GM19463 (cell line): ENCODE data around the gene INPP5J.
"Not testable (repeated sequence)": the region's sequence is repeated elsewhere in the genome, so short reads cannot be mapped to it uniquely, and the experiment has no call there.

Experiments used
- ATAC-seq: cut with Tn5 transposase; IDR thresholded peaks from one replicate; pipeline ENCODE4 v1.9.1; 2021; ENCODE audit warnings: mild to moderate bottlenecking, moderate library complexity; ENCODE audit not compliant: unreplicated experiment

INPP5J gene

DNA sequence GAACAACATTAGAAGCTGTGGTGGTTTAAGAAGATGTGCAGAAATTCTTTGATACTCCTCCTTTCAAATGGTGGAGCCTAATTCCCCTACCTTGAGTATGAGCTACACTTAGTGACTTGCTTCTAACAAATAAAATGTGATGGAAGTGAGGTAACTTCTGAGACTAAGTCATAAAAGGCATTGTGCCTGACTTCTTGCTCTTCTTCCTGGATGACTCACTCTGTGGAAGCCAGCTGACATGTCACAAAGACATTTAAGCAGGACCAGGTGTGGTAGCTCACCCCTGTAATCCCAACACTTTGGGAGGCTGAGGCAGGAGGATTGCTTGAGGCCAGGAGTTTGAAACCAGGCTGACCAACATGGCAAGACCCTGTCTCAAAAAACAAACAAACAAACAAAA is 21.5 kb downstream of the INPP5J start:
- no peak for ATAC-seq

GRCh38 chr22:31148488-31148887 is 25.7 kb downstream of the INPP5J start:
- no peak for ATAC-seq

GRCh38 chr22:31148953-31149627 is 26.3 kb downstream of the INPP5J start:
- ATAC-seq = no peak

- no peak for ATAC-seq
Observed at GRCh38 chr22:31150615-31151014, 27.8 kb downstream of the INPP5J start.

DNA sequence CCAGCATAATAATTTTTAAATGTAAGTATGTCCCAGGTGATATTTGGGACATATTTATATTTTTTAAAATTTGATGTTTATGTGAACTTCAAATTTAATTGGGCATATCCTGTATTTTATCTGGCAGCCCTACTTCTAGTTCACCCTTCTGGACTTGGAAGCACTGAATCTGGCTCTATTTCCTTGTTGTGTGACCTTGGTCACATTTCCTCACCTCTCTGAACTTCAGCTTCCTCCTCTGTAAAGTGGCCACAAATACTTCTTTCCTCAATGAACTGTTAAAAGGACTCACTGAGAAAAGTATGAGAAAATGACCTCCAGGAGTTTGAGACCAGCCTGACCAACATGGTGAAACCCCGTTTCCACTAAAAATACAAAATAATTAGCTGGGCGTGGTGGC is 29.1 kb downstream of the INPP5J start:
- ATAC-seq = no peak

DNA sequence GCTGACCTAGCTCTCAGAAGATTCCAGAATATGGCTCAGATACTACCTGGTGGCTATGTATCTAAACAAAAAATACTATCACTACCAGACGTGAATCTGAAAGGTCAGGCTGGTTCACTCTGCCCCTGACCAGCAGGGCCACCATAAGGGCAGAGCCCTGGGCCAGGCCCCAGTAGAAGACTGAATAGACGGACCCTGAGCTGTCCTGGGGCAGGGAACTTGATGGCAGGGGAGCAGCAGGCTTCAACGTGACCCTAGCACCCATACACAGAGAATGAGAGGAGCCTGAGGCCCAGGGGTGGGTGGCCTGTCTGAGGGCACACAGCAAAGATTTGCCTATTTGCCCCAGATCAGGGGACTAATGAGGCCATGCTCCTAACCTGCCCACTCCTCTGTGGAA is 30.6 kb downstream of the INPP5J start:
- no peak for ATAC-seq

GRCh38 chr22:31154975-31155374 is 32.2 kb downstream of the INPP5J start:
- ATAC-seq = no peak

DNA sequence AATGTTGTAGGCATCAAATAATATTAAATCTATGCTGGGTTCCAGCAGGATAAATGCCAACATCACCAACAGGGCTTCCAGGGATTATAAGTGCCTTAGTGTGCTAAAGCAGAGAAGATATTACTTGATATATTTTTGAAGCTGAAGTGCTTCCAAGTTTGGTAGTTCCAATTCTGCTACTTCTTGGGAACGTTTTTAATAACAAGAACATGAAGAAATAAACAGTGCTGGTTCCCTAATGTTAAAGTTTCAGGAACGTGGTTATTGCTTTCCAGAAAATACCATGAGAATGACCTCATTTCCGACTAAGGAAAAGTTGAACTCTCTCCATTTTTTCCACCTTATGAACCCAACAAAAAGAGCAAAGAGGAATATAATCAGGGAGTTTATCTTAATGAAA is 32.7 kb downstream of the INPP5J start:
- ATAC-seq = no peak

GRCh38 chr22:31160328-31160978 is 37.7 kb downstream of the INPP5J start:
- no peak for ATAC-seq

GRCh38 chr22:31161386-31161785 is 38.6 kb downstream of the INPP5J start:
- ATAC-seq = no peak

- no peak for ATAC-seq
Observed at GRCh38 chr22:31162015-31162765, 39.4 kb downstream of the INPP5J start.

DNA sequence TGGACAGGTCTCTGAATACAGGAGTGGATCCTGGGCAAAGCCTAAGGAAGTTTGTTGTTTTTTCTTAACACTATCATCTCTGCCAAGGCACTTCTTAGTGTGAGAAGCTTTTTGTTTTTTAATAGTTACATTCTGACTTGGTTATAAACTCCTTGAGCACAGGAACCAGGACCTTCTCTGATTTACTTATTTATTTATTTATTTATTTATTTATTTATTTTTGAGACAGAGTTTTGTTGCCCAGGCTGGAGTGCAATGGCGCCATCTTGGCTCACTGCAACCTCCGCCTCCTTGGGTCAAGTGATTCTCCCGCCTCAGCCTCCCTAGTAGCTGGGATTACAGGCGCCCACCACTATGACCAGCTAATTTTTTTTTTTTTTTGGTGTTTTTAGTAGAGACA is 48.2 kb downstream of the INPP5J start:
- no peak for ATAC-seq

DNA sequence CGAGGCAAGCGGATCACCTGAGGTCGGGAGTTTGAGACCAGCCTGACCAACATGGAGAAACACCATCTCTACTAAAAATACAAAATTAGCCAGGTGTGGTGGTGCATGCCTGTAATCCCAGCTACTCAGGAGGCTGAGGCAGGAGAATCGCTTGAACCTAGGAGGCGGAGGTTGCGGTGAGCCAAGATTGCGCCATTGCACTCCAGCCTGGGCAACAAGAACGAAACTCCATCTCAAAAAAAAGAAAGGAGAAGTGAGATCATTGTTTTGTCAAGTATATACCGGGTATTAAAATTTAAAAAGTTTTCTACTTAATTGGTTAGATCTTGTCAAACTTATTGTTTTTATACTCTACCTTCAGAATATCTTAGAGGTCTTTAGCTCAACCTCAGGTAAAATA is 49.0 kb downstream of the INPP5J start:
- not testable (repeated sequence) for ATAC-seq

DNA sequence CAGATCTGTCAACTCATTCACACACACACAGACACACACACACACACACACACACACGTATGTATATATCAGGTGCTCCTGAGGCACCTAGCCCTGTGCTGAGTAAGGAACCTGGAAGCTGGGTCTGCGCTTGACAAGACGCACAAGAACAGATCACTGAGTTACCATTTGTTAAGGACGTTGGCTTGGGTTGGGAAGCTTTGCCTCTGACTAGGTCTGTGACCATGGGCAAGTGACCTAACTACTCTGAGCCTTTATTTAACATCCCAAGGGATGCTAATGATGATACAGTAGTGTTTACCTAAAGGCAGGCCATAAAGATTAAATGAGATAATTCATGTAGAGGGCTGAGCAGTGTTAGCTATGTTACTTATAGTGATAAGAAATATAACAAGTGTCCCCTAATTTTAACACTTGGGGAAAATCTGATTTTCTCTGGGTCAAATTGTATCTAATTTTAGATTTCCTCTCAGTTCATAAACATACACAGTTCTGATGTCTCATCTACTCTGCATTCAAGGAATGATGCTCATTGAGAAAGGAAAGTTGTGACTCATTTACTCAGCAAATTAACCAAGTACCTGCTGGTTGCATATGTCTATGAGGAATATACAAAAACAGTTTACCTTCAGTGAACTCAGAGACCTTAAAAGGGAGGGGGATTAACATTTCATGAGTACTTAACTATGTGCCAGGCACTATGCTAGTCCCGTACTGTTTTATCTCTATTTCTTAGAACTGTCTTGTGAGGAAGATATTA is 50.8 kb downstream of the INPP5J start:
- ATAC-seq = no peak

DNA sequence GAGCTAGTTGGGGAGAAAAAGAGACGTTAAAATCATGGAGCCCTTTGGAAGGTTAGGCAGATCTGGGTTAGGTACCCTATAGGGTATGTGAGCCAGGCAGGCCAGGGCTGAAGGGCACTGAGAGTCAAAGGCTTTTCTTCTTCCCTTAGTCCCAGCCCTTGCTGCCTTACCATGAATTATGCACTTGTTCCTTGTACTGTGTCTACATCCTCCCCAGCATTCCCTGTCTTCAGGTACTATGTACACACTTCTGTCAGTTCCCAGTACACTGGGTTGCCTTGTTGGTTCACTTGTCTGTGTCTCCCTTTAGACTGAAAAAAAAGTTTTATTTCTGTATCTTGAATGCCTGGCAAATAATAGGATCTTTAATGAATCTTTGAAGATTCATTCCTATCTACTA is 54.2 kb downstream of the INPP5J start:
- no peak for ATAC-seq

GRCh38 chr22:31177420-31178162 is 54.8 kb downstream of the INPP5J start:
- no peak for ATAC-seq

DNA sequence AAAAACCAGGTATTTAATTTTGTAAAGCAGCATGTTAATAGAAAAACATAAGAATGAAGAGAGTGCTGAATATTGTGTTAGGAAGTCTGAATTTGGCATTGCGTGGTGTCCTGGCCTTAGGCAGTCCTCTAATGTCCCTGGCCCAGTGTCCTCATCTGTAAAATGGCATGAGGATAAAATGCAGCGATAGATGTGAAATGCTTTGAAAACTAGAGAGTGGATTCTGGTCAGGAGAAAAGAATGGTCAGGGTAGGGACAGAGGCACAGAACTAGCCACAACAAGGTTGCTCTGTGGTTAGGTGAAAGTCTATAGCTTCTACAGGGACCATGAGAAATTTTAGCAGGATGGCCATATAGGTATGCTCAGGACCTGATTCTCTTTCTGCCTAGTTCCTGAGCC is 56.1 kb downstream of the INPP5J start:
- no peak for ATAC-seq

GRCh38 chr22:31179345-31179744 is 56.6 kb downstream of the INPP5J start:
- no peak for ATAC-seq

- ATAC-seq = no peak
Observed at GRCh38 chr22:31184015-31184414, 61.2 kb downstream of the INPP5J start.
